NCI-H187 (cell line): Measurements from ENCODE around the gene KRT27.

Source experiments
- DNase-seq, 2 experiments: peaks; one replicate each; lab custom pipeline; 2025; lab: John Stamatoyannopoulos, UW

KRT27 gene

GRCh38 chr17:40809721-40810421, 27.5 kb upstream of the KRT27 start:
- DNase-seq = no peak

GRCh38 chr17:40806131-40806530, 23.8 kb upstream of the KRT27 start:
- no peak for DNase-seq

- peak; percentile 38 to 50 for DNase-seq
Observed at GRCh38 chr17:40803617-40804082, 21.3 kb upstream of the KRT27 start.

GRCh38 chr17:40801157-40801556, 18.8 kb upstream of the KRT27 start:
- DNase-seq = no peak

DNA sequence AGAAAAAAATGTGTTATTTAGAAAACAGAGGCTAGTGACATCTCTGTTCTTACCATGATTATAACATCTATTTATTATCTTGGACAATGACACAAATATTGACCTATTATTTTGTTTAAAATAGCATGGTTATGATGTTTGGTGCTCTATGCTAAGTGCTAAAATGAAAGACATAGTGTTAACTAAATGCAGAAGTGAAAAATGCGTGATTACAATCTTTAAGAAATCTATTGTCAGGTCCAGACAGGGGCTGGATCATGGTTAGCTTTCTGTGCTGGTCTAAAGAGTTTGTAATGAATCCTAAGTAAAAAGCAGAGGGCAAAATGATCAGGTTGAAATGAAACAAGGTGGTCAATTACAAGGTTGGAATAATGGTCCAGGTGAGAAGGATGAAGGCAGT, 18.0 kb upstream of the KRT27 start:
- no peak for DNase-seq

- no peak for DNase-seq
Observed at GRCh38 chr17:40799859-40800258, 17.5 kb upstream of the KRT27 start, which contains the start of gene KRT28. Gene KRT28, minus strand, starts transcription at chr17:40799959. Its CDS starts 66 bp downstream, at chr17:40799893.

- DNase-seq = no peak
Observed at GRCh38 chr17:40796846-40797245, 14.5 kb upstream of the KRT27 start.

- no peak for DNase-seq
Observed at GRCh38 chr17:40795019-40795667, 12.8 kb upstream of the KRT27 start.

DNA sequence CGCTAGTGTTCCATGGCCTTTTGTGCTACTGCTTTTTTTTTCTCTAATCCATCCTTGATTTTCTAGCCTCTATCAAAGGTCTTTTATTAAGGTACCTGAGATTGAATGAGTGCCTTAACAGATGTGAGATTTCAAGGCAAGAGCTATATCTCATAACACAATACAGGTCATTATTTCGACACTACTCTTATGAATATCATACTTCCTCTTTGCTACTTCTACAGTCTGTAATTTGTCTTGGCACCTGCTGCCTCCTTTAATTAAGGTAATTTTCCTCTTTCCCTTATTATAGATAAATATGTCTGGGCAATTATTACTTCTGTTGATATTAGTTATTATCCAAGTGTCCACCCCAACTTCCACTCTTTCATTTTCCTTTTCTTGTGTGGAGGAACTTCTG, 12.1 kb upstream of the KRT27 start:
- DNase-seq = no peak

GRCh38 chr17:40793832-40794231, 11.5 kb upstream of the KRT27 start:
- peak; percentile 12 to 49 for DNase-seq

- no peak for DNase-seq
Observed at GRCh38 chr17:40791787-40792436, 9.6 kb upstream of the KRT27 start.

GRCh38 chr17:40791111-40791510, 8.8 kb upstream of the KRT27 start:
- DNase-seq = no peak

- peak in 1 of 2 experiments; percentile 3 for DNase-seq
Observed at GRCh38 chr17:40779181-40779909, 3.0 kb downstream of the KRT27 start.

DNA sequence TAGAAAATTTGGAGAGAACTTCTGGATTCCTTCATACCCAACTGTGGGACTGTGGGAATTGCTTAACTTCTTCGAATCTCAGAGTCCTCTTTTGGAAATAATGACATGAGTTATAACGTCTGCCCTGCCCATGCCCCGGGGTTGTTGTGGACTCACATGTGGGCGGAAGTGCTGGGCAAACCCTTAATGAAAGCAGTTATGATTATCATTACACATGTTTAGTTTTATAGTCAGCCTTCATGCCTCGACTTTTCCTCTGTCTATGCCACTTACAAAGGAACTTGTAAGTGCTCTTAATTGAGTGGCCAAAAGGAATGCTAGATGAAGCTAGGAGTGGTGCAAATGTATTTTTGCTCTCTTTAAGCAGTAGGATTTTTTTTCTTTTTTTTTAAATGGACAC, 3.9 kb downstream of the KRT27 start:
- no peak for DNase-seq

DNA sequence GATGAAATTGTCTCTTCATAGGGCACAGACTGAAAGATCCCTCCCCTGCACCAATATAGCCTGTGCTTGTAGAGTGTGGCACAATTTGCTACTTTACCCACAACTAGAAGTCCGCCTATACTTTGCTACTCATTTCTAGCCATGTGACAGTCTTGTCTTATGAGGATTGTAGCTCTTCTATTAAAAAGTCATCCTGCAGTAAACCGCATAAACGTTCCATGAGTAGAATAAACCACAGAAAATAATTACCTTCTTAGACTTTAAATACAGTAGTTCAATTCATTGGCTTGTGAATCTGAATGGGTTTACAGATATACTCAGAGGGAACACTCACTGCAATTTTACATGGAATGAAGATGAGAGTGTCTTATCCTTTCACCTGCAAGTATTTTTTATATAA, 4.4 kb downstream of the KRT27 start:
- DNase-seq = no peak

DNA sequence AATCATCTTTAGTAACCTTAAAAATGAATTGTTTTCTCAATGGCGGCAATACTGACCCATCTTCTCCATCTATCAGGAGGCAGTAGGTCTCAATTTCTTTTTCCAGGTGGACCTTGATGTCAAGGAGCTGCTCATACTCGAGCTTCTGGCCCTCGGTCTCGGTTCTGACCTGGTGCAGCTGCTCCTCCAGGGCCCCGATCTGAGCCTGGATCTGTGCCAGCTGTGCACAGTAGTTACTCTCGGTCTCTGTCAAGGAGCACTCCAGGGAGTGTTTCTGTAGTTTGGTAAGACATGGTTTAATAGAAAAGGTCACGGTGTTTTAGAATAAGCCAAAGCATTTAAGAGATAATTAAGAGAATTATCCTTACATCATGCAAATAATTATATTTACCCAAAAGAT, 4.9 kb downstream of the KRT27 start:
- peak in 1 of 2 experiments; percentile 13 for DNase-seq

DNA sequence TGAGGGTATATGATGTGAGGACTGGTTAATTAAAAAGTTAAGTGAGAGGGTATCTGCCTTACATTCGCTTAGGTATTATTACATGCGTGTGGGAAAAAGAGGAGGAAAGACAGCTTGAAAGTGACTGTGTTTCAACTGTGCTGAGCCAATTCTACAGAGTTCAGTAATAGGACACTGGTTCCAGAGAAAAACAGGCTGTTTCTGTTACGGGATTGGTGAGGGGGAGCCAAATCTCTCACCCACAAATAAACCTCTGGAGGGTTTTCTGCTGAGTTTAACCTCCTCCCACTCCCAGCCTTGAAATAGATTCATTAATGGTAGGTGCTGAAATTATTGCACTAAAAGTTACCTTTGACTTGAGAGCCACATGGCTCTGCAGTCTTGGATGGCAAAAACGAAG, 6.4 kb downstream of the KRT27 start:
- no peak for DNase-seq

- DNase-seq = no peak
Observed at GRCh38 chr17:40772101-40772500, 10.2 kb downstream of the KRT27 start, which contains the start of gene KRT26. Gene KRT26, minus strand, starts transcription at chr17:40772201. Its CDS starts 88 bp downstream, at chr17:40772113.

GRCh38 chr17:40765657-40766056, 16.7 kb downstream of the KRT27 start:
- DNase-seq = no peak

GRCh38 chr17:40763752-40764151, 18.6 kb downstream of the KRT27 start:
- no peak for DNase-seq

- no peak for DNase-seq
Observed at GRCh38 chr17:40760105-40761016, 22.0 kb downstream of the KRT27 start.
